GM12801 (cell line): ENCODE data around the gene KREMEN2.

ENCODE experiments used
- TF ChIP-seq, protein P1 (sequence below): IDR thresholded peaks from one replicate; pipeline ENCODE4 v1.5.1; 2011; ENCODE audit warnings: control low read depth; ENCODE audit not compliant: insufficient read length; ENCODE audit errors: extremely low read depth

KREMEN2 gene

DNA sequence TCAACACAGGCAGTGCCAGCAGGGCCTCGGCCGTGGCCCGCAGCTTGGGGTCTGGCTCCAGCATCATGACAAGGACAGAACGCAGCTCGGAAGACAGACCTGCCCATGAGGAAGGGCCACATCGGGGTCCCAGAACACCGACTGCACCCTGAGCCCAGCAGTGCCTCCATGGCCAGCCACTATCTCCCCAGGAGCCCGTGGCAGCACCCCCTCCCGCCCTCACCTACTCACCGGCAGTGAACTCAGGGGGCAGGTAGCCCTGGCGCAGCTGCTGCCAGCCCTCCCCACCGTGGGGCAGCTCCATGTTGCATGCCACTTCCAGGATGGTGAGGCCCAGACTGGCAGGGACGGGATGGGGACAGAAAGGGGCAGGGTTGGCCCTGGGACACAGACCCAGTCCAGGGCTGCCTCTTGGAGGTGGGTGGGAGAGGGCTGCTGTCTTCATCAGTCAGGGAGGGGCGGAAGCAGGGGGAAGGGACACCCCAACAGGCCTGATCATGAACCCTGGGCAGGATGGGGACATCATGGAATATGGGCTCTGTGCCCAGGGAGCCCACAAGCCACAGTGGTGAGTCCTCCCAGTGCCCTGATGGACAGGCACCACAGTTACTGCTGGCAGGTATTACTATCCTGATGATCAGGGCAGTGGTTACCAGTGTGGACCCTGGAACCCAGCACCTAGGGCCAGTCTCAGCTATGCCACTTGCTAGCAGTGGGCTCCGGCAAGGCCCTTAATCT, 10.4 kb downstream of the KREMEN2 start:
- TF ChIP-seq, protein P1, sequence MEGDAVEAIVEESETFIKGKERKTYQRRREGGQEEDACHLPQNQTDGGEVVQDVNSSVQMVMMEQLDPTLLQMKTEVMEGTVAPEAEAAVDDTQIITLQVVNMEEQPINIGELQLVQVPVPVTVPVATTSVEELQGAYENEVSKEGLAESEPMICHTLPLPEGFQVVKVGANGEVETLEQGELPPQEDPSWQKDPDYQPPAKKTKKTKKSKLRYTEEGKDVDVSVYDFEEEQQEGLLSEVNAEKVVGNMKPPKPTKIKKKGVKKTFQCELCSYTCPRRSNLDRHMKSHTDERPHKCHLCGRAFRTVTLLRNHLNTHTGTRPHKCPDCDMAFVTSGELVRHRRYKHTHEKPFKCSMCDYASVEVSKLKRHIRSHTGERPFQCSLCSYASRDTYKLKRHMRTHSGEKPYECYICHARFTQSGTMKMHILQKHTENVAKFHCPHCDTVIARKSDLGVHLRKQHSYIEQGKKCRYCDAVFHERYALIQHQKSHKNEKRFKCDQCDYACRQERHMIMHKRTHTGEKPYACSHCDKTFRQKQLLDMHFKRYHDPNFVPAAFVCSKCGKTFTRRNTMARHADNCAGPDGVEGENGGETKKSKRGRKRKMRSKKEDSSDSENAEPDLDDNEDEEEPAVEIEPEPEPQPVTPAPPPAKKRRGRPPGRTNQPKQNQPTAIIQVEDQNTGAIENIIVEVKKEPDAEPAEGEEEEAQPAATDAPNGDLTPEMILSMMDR = no peak

DNA sequence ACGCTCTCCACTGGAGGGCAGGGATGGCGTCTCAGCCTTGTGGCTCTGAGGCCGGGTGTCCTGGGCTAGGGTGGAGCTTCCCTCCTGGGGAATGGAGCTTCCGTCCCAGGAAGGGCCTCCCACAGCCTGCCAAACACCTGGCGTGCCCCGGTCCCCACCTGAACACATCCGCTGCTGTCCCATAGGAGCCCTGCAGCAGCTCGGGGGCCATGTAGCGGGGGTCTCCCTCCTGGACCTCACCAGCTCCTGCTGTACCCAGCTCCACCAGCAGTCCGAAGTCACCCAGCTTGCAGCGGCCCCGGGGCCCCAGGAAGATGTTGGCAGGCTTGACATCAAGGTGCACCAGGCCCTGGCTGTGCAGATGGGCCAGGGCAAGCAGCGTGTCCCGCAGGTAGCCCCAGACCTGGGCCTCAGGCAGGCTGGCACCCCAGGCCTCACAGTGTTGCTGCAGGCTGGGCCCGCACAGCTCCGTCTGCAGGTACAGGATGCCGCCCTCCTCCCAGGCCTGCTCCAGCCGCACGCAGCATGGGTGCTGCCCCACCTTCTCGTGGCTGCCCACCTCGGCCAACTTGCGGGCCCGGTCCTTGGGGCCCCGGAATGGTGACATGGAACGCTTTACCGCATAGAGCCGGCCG, 11.2 kb downstream of the KREMEN2 start:
- TF ChIP-seq, protein P1 = no peak

DNA sequence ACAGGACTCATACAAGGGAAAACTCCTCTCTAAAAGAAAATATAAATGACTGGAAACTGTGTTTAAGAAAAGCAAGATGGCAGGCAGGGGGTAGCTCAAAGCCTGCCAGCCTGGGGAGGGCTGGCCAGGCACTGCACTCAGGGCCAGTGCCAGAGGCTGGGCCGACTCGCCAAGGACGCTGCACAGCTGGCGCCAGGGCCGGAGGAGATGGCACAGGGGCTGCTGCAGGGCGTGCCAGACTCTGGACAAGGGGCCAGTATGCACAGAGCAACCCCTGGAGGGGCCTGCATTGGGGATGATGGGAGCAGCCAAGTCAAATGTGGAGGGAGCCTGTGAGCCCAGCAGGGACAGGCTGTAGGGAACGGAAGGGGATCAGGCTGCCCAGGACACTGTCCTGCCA, 12.1 kb downstream of the KREMEN2 start:
- TF ChIP-seq, protein P1 = no peak

DNA sequence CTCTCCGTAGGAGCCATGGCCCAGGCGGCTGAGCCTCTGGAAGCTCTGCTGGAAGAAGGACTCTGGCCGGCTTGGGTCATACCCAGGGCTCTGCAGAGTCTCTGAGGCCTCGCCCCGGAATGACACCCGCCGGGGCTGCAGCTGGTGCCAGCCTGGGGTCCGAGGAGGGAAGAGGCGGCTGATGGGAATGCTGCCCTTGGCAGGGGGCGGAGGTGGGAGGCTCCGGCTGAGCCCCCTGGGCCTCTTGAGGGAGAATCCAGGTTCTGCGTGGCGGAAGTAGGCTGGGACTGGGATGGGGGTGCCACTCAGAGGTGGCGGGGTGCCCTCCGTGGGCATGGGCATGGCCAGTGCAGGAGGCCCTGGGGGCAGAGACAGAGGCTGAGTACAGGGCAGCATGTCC, 12.6 kb downstream of the KREMEN2 start:
- TF ChIP-seq, protein P1 = no peak

DNA sequence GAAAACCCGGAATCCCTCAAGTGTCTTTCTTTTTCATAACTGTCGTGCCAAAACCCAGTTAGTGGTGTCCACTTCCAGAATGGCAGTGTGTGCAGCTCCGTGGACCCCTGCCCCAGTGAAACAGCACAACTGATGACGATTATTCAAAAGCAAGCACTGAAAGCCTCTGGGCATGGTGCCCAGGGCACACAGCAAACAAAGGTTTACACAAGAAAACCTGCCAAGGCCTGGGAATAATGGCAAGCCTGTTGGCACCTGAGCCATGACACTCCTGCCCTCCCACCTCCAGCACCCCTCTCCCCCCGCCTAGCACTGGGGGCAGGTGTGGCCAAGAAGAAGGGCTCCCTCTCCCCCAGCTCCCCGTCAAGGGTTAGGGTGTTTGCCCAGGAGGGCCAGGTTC, 13.4 kb downstream of the KREMEN2 start:
- TF ChIP-seq, protein P1 = no peak

DNA sequence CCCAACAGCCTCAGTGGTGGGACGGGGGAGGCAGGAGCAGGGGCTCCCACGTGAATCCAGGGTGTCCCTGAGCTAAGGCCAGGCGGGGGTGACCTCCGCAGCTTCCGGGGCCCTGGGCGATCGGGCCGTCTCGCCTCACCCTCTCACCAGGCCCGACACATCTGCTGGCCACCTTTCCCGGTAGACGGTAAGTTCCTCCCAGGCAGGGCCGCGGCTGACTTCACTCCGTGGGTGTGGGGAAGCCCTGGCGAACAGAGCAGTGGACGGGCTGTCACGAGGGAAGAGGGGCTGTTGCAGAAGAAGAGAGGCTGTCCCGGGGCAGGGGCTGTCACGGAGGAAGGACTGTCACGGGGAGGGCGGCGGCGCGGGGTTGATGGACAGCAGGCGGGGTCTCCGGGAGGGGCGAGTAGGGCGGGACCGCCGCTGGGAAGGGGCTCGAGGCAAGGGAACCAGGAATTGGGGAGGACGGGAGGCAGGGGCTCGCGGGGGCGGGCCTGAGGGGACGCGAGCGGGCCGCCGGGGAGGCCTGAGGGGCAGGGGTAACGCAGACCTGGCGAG, 15.7 kb downstream of the KREMEN2 start:
- TF ChIP-seq, protein P1 = no peak

DNA sequence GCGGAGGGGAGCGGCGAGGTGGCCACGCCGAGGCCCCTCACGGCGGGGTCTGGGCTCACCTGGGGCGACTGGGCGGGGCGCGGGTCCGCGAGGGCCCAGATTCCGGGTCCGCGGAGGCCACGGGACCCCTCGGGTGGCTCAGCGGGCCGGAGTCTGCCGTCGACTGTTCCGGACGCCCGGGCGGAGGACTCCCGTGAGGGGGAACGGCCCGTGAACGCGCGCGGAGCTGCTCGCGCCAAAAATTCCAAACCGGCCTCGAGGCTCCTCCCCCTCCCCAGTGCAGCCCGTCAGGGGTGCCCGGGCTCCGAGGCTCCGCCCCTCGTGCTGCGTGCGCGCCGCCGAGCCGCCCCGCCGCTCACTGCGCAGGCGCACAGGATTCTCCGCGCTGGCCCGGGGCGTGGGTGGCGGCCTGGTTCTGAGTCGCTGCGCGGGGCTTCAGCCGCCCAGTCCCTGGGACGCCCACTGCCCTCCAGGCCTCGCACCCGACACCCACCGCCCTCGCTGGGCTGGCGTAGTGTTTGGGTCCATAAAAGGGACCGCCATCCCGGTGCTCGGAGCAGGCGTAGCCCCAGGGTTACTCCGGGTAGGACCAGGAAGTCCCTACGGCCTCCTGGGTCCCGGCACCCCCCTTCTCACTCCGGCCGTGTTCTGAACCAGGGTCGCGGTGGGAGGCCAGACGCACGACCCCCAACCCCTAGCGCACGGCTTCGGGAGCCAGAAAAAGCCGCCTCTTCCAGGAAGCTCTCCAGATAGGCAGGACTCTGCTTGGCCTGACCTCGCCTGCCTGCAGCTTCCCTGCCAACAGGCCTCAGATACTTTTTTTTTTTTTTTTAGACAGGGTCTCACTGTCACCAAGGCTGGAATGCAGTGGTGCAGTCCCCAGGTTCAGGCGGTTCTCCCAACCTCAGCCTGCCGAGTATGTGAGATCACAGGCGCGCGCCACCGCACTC, 16.4 kb downstream of the KREMEN2 start, which contains the start of gene PKMYT1:
Gene PKMYT1 (minus strand): TSS at position 220 of the 950 bp plus-strand sequence. CDS start 789 bp downstream, outside the sequence.
- TF ChIP-seq, protein P1 = no peak
